Pancreas (tissue), 10 donors: ENCODE data around the gene PARVG. TPM values are rescaled to one million over a fixed set of nuclear protein-coding genes. Genes with fewer than 3 reads are reported as not detected.

ENCODE experiments used
- ATAC-seq, 4 donors: fragments of 200-7000 bp; cut with Tn5 transposase; one replicate each; pipeline versions ENCODE4 v1.8.0 to v1.9.1; 2020; ENCODE audit warnings: mild to moderate bottlenecking in 4 of 4, moderate library complexity in 4 of 4
- DNase-seq, 6 donors: peaks; one replicate each; pipeline ENCODE4 v3.0.0-alpha.2; 2020
- FAIRE-seq: peaks from 2 replicates; lab custom pipeline; 2012; peaks lifted over from hg19 to GRCh38; lab: Jason Lieb, UNC
- H3K27ac ChIP-seq, 4 donors: fragments of 200-600 bp; sonication (generic); 1 replicate in 3 of 4; 2 replicates in 1 of 4; pipeline versions ENCODE4 v1.5.0 to v1.8.0; 2020
- H3K27me3 ChIP-seq, 4 donors: fragments of 200-600 bp; one replicate each; pipeline ENCODE4 v1.8.0; 2021
- H3K36me3 ChIP-seq, 3 donors: fragments of 200-600 bp; sonication (generic) in 1 of 3; one replicate each; pipeline versions ENCODE4 v1.5.0 to v1.8.0; 2020 to 2021
- H3K4me1 ChIP-seq, 3 donors: fragments of 200-600 bp; one replicate each; pipeline ENCODE4 v1.8.0; 2021
- H3K4me3 ChIP-seq, 4 donors: fragments of 200-600 bp; sonication (generic) in 2 of 4; one replicate each; pipeline versions ENCODE4 v1.5.0 to v1.8.0; 2020 to 2021
- H3K9me3 ChIP-seq, 4 donors: fragments of 200-600 bp; one replicate each; pipeline ENCODE4 v1.8.0; 2021
- WGBS, 2 donors: extraction: QIAGEN DNeasy Blood & Tissue Kit; methylation state at CpG; one replicate each; pipeline ENCODE4 v1.1.7; 2013; 5-methylcytosine and 5-hydroxymethylcytosine counted together
- intact Hi-C, 3 donors: fragments of 100-400 bp; cut with DNase I; formaldehyde crosslinking; loops; one replicate each; pipeline versions ENCODE4 v1.11.1 to v1.14.2; 2022
- polyA plus RNA-seq, 2 donors: library from polyadenylated mRNA; stranded (reverse); fragments of 200-250 nt; gene quantifications; one replicate each; pipeline ENCODE4 v1.2.3, GENCODE V29; 2013
- total RNA-seq, 6 donors: library from RNA; stranded (reverse); fragmentation: NEBNext Ultra II Directional in 4 of 6; extraction: Animal tissue kit (Norgen Biotek cat#: 25700) in 4 of 6; gene quantifications; one replicate each; pipeline versions ENCODE4 v1.2.1 to v1.2.4, GENCODE V29; 2021 to 2023
- TF ChIP-seq, protein P1 (sequence below), 4 donors: fragments of 200-600 bp; sonication (generic) in 3 of 4; IDR thresholded peaks; one replicate each; pipeline versions ENCODE4 v1.5.0 to v1.8.0; 2021; ENCODE audit warnings: antibody characterized with exemption in 4 of 4
- donor health status: healthy with polysubstance abuse.
- donor health status: DM: no; HTN: no; CAD: no; lungs with moderate emphysema.
- donor health status: DM: no; HTN: no; CAD: no.
- donor health status: control.
- donor health status: control.
- donor health status: Bipolar disorder and iron deficiency.
- donor health status: DM: yes; HTN: yes; CAD: no.
- donor health status: DM: no; HTN: no; CAD: no.
- donor health status: DM: no; HTN: no; CAD: no.
- donor health status: DM: yes; HTN: yes; CAD: no.

The PARVG gene
- total and polyA plus RNA-seq, 8 donors = 1.1 to 17.0 (median 3.2) TPM

- FAIRE-seq (no peak), DNase-seq (no peak), ATAC-seq (no peak)
- Histone ChIP-seq H3K27me3 (no peaks in the 10 kb centered on the region), H3K4me3 (no peak overlapping the region), H3K4me1 (no peaks in the 10 kb centered on the region), H3K36me3 (no peaks in the 10 kb centered on the region), H3K9me3 (no peaks in the 10 kb centered on the region), H3K27ac (no peak overlapping the region)
- intact Hi-C loops = no loop called here
- TF ChIP-seq, protein P1, sequence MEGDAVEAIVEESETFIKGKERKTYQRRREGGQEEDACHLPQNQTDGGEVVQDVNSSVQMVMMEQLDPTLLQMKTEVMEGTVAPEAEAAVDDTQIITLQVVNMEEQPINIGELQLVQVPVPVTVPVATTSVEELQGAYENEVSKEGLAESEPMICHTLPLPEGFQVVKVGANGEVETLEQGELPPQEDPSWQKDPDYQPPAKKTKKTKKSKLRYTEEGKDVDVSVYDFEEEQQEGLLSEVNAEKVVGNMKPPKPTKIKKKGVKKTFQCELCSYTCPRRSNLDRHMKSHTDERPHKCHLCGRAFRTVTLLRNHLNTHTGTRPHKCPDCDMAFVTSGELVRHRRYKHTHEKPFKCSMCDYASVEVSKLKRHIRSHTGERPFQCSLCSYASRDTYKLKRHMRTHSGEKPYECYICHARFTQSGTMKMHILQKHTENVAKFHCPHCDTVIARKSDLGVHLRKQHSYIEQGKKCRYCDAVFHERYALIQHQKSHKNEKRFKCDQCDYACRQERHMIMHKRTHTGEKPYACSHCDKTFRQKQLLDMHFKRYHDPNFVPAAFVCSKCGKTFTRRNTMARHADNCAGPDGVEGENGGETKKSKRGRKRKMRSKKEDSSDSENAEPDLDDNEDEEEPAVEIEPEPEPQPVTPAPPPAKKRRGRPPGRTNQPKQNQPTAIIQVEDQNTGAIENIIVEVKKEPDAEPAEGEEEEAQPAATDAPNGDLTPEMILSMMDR (IDR thresholded peaks at IDR 0.05) = no peak
- WGBS, 2 donors = 87 to 91% methylated on average over 6 of the region's 6 CpGs
Observed at GRCh38 chr22:44256085-44256484, 75.4 kb downstream of the PARVG start.

GRCh38 chr22:44256556-44257485 is 76.1 kb downstream of the PARVG start:
- 71 to 73% methylated on average over 13 of the region's 13 CpGs for WGBS, 2 donors
- FAIRE-seq = no peak

More at GRCh38 chr22:44256556-44257485, 76.1 kb downstream of the PARVG start:
- no peak overlapping the region for H3K4me3 ChIP-seq
- no peak for ATAC-seq
- DNase-seq = no peak
- H3K4me1 ChIP-seq = no peaks in the 10 kb centered on the region
- intact Hi-C loops = no loop called here
- TF ChIP-seq, protein P1 (IDR thresholded peaks at IDR 0.05) = no peak
- no peaks in the 10 kb centered on the region for H3K27me3 ChIP-seq
- no peak overlapping the region for H3K27ac ChIP-seq
- H3K36me3 ChIP-seq = no peaks in the 10 kb centered on the region
- H3K9me3 ChIP-seq = no peaks in the 10 kb centered on the region

Other genes with a start within 250 kb of the PARVG start
- gene SAMM50, start 225.5 kb upstream of the PARVG start, total RNA-seq = 10 to 100 TPM; 15.1 to 24.4 (median 19.3) TPM
- gene SAMM50, start 225.5 kb upstream of the PARVG start, polyA plus RNA-seq = 10 to 100 TPM in 1 of 2 donors, 1 to 10 TPM in 1; 9.1 to 15.9 TPM
- gene PARVB, start 156.6 kb upstream of the PARVG start, total RNA-seq = 10 to 100 TPM in 4 of 6 donors, 1 to 10 TPM in 2; 3.8 to 14.3 (median 10.4) TPM
- 10 to 100 TPM in 1 of 2 donors, 1 to 10 TPM in 1; 9.2 to 27.3 TPM for gene PARVB, start 156.6 kb upstream of the PARVG start, polyA plus RNA-seq
- 1 to 10 TPM in 1 of 6 donors, under 1 TPM in 5; 0.35 to 1.3 (median 0.47) TPM for gene SHISAL1, start 132.0 kb downstream of the PARVG start, total RNA-seq
- under 1 TPM; 0.87 to 0.99 TPM for gene SHISAL1, start 132.0 kb downstream of the PARVG start, polyA plus RNA-seq